Measurements from ENCODE around the gene OLFML2A.
"Not testable (repeated sequence)": the region's sequence is repeated elsewhere in the genome, so short reads cannot be mapped to it uniquely, and the experiment has no call there.

OLFML2A gene

GRCh38 chr9:124776954-124777648, at the start of gene OLFML2A:
Gene OLFML2A, plus strand, starts transcription at chr9:124777133. Its CDS starts 138 bp downstream, at chr9:124777271.
- no peak for DNase-seq (ENCODE audit: low read depth in 2 of 2)

GRCh38 chr9:124730772-124731171, 46.2 kb upstream of the OLFML2A start:
- DNase-seq (ENCODE audit: low read depth in 2 of 2), result no peak

- no peak for DNase-seq (ENCODE audit: low read depth in 2 of 2)
Observed at GRCh38 chr9:124733964-124734740, 42.8 kb upstream of the OLFML2A start.

GRCh38 chr9:124734741-124735083, 42.2 kb upstream of the OLFML2A start:
- DNase-seq (ENCODE audit: low read depth in 2 of 2), result not testable (repeated sequence)

- no peak for DNase-seq (ENCODE audit: low read depth in 2 of 2)
Observed at GRCh38 chr9:124735121-124735520, 41.8 kb upstream of the OLFML2A start.

- DNase-seq (ENCODE audit: low read depth in 2 of 2), result not testable (repeated sequence)
Observed at GRCh38 chr9:124738075-124738474, 38.9 kb upstream of the OLFML2A start.

GRCh38 chr9:124739360-124739759, 37.6 kb upstream of the OLFML2A start:
- DNase-seq (ENCODE audit: low read depth in 2 of 2), result no peak

- no peak for DNase-seq (ENCODE audit: low read depth in 2 of 2)
Observed at GRCh38 chr9:124741149-124741548, 35.8 kb upstream of the OLFML2A start.

- DNase-seq (ENCODE audit: low read depth in 2 of 2), result no peak
Observed at GRCh38 chr9:124741662-124742061, 35.3 kb upstream of the OLFML2A start.

GRCh38 chr9:124742940-124743339, 34.0 kb upstream of the OLFML2A start:
- no peak for DNase-seq (ENCODE audit: low read depth in 2 of 2)

- DNase-seq (ENCODE audit: low read depth in 2 of 2), result no peak
Observed at GRCh38 chr9:124743686-124744348, 33.1 kb upstream of the OLFML2A start.

GRCh38 chr9:124747065-124747464, 29.9 kb upstream of the OLFML2A start:
- DNase-seq (ENCODE audit: low read depth in 2 of 2), result no peak

- no peak for DNase-seq (ENCODE audit: low read depth in 2 of 2)
Observed at GRCh38 chr9:124749284-124749683, 27.6 kb upstream of the OLFML2A start.

- no peak for DNase-seq (ENCODE audit: low read depth in 2 of 2)
Observed at GRCh38 chr9:124749781-124750180, 27.2 kb upstream of the OLFML2A start.

- DNase-seq (ENCODE audit: low read depth in 2 of 2), result no peak
Observed at GRCh38 chr9:124752967-124753366, 24.0 kb upstream of the OLFML2A start.

GRCh38 chr9:124754289-124754688, 22.6 kb upstream of the OLFML2A start:
- no peak for DNase-seq (ENCODE audit: low read depth in 2 of 2)

GRCh38 chr9:124755061-124755460, 21.9 kb upstream of the OLFML2A start:
- no peak for DNase-seq (ENCODE audit: low read depth in 2 of 2)

- no peak for DNase-seq (ENCODE audit: low read depth in 2 of 2)
Observed at GRCh38 chr9:124756011-124756410, 20.9 kb upstream of the OLFML2A start.

GRCh38 chr9:124757616-124758015, 19.3 kb upstream of the OLFML2A start:
- DNase-seq (ENCODE audit: low read depth in 2 of 2), result no peak

GRCh38 chr9:124758061-124758460, 18.9 kb upstream of the OLFML2A start:
- no peak for DNase-seq (ENCODE audit: low read depth in 2 of 2)

- no peak for DNase-seq (ENCODE audit: low read depth in 2 of 2)
Observed at GRCh38 chr9:124758691-124759090, 18.2 kb upstream of the OLFML2A start.

GRCh38 chr9:124759327-124759726, 17.6 kb upstream of the OLFML2A start:
- DNase-seq (ENCODE audit: low read depth in 2 of 2), result no peak

- no peak for DNase-seq (ENCODE audit: low read depth in 2 of 2)
Observed at GRCh38 chr9:124760719-124761118, 16.2 kb upstream of the OLFML2A start.

All from stimulated activated CD4-positive, alpha-beta T cell treated with anti-CD3 and anti-CD28 coated beads, Interleukin-1b, Interleukin-23, amount 100 ng/mL, for 1 hour (primary cell).